ENCODE results near the gene ME3. TPM values are rescaled to one million over a fixed set of nuclear protein-coding genes. Genes with fewer than 3 reads are reported as not detected.

Gene ME3
- total RNA-seq, 1 experiment from 2014 or later = 0.30 TPM

DNA sequence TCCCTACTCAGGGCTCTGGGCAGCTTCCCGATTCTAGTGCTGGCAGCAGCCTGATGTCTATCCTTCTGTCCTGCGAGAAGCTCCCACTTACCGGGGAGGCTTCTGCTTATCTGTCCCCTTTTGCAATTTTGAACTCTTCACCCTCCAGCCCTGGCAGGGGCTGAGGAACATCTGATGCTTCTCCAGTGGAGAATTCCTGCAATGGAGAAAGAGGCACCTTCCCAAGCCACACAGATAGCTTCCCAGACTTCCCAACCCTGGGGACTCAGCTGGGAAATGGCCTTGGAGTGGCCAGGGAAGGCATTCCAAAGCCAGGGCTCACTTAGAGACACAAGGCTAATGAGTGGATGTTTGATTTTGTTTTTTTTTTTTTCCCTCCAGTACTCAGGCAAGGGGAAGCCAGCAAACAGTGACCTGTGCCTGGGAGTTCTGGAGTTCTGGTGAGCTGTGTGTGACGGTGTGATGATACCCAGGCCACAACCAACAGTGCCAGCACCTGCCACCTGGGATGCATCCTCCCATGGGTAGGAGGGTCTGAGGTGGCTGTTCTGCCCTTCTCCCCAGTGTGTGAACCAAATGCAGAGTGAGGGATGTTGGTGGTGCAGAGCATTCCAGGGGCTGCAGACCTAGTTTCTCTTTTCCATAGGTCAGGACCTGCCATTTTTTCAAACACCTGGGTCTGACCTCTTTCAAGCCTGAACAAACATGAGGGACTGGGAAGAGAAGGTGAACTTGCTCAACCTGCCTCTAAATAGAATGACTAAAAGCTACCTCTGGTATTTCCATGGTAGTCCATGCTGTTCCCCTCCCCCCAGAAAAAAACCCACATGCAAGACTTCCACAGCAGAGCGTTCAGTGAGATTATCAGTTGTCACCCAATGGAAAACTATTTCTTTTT, 202.7 kb downstream of the ME3 start (continued):
- TF ChIP-seq EZH2phosphoT487 (IDR thresholded peaks at IDR 0.05; ENCODE audit: borderline replicate concordance) (no peak), RAD21 (IDR thresholded peaks at IDR 0.05; ENCODE audit: low read depth) (no peak)

DNA sequence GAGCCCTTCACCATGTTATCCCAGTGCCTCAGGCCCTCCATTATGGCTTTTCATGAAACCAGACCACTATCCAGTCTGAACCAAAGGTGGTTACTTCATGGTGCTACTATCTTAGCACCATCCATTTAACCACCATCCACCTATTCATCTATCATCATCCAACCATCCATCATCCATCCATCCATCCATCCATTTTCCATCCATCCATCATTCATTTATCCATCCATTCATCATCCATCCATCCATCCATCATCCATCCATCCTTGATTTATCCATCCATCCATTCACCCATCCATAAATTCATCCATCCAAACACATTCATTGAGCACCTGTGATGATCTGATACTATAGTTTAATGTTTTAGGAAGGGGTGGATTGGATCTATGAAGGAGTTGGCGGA, 204.2 kb downstream of the ME3 start:
- intact Hi-C loops (cut with micrococcal nuclease) = no loop called here
- BruUV-seq (replicated peaks) = no TSS peak
- Histone ChIP-seq H3K27ac (ENCODE audit: low read depth, low read length) (no peak overlapping the region), H3K4me3 (replicated peaks in 1 of 2; ENCODE audit: low read depth in 1 of 2, low read length in 2 of 2) (no peak overlapping the region), H3K9me3 (ENCODE audit: control insufficient read depth in 1 of 2, insufficient read depth in 1 of 2, low read depth in 1 of 2, low read length in 2 of 2) (no peaks in the 10 kb centered on the region), H3K27me3 (ENCODE audit: insufficient read depth, low read length) (no peaks in the 10 kb centered on the region), H4K20me1 (ENCODE audit: insufficient read depth) (no peaks in the 10 kb centered on the region), H3K4me1 (ENCODE audit: control insufficient read depth in 1 of 2, insufficient read depth in 2 of 2, low read length in 2 of 2) (no peaks in the 10 kb centered on the region), H3K9ac (ENCODE audit: low read length) (no peak overlapping the region), H3K4me2 (ENCODE audit: low read length) (no peak overlapping the region), H3K9me2 (ENCODE audit: insufficient read depth) (no peaks in the 10 kb centered on the region), H3K36me3 (ENCODE audit: control insufficient read depth in 1 of 2, insufficient read depth in 2 of 2, low read length in 2 of 2) (no peaks in the 10 kb centered on the region), H3K79me2 (ENCODE audit: insufficient read depth, low read length) (no peaks in the 10 kb centered on the region), H2AFZ (ENCODE audit: low read depth, low read length, poor library complexity, severe bottlenecking) (no peak overlapping the region)
- RAD21 ChIA-PET (ENCODE audit: low non-redundant PET in 1 of 2, low total read pairs in 2 of 2, uncharacterized antibody in 2 of 2, unreplicated experiment in 2 of 2) = no interaction called here
- DNase-seq (ENCODE audit: low read depth, low spot score) (no peak), ATAC-seq (no peak)
- TF ChIP-seq JUND (IDR thresholded peaks at IDR 0.05) = no peak
- no peak for TF ChIP-seq CEBPB (IDR thresholded peaks at IDR 0.05; ENCODE audit: low read depth)
- POLR2A ChIA-PET = no interaction called here
- CTCF ChIA-PET = interaction anchor here (0.9 to 1.1 kb wide), 2 partner anchors 11 to 13 kb away, joined by 4 to 5 read pairs; no protein-coding TSS in a partner anchor

GRCh38 chr11:86464509-86465221, 207.8 kb downstream of the ME3 start:
- CTCF ChIA-PET = no interaction called here
- Histone ChIP-seq H3K4me3 (replicated peaks in 1 of 2; ENCODE audit: low read depth in 1 of 2, low read length in 2 of 2) (no peak overlapping the region), H3K4me2 (ENCODE audit: low read length) (no peak overlapping the region), H3K9me2 (ENCODE audit: insufficient read depth) (no peaks in the 10 kb centered on the region), H3K36me3 (ENCODE audit: control insufficient read depth in 1 of 2, insufficient read depth in 2 of 2, low read length in 2 of 2) (no peaks in the 10 kb centered on the region), H3K79me2 (ENCODE audit: insufficient read depth, low read length) (no peaks in the 10 kb centered on the region), H3K9me3 (ENCODE audit: control insufficient read depth in 1 of 2, insufficient read depth in 1 of 2, low read depth in 1 of 2, low read length in 2 of 2) (no peaks in the 10 kb centered on the region), H4K20me1 (ENCODE audit: insufficient read depth) (no peaks in the 10 kb centered on the region), H2AFZ (ENCODE audit: low read depth, low read length, poor library complexity, severe bottlenecking) (no peak overlapping the region), H3K27ac (ENCODE audit: low read depth, low read length) (no peak overlapping the region), H3K27me3 (ENCODE audit: insufficient read depth, low read length) (no peaks in the 10 kb centered on the region), H3K4me1 (ENCODE audit: control insufficient read depth in 1 of 2, insufficient read depth in 2 of 2, low read length in 2 of 2) (peaks cover 10% of the 10 kb centered on the region in 2 experiments), H3K9ac (ENCODE audit: low read length) (no peak overlapping the region)
- TF ChIP-seq, protein P1, sequence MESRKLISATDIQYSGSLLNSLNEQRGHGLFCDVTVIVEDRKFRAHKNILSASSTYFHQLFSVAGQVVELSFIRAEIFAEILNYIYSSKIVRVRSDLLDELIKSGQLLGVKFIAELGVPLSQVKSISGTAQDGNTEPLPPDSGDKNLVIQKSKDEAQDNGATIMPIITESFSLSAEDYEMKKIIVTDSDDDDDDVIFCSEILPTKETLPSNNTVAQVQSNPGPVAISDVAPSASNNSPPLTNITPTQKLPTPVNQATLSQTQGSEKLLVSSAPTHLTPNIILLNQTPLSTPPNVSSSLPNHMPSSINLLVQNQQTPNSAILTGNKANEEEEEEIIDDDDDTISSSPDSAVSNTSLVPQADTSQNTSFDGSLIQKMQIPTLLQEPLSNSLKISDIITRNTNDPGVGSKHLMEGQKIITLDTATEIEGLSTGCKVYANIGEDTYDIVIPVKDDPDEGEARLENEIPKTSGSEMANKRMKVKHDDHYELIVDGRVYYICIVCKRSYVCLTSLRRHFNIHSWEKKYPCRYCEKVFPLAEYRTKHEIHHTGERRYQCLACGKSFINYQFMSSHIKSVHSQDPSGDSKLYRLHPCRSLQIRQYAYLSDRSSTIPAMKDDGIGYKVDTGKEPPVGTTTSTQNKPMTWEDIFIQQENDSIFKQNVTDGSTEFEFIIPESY (IDR thresholded peaks at IDR 0.05; ENCODE audit: extremely low read depth, insufficient replicate concordance, low read length) = no peak
- TF ChIP-seq, protein P2, sequence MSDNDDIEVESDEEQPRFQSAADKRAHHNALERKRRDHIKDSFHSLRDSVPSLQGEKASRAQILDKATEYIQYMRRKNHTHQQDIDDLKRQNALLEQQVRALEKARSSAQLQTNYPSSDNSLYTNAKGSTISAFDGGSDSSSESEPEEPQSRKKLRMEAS (IDR thresholded peaks at IDR 0.05) = no peak
- TF ChIP-seq EZH2phosphoT487 (IDR thresholded peaks at IDR 0.05; ENCODE audit: borderline replicate concordance) (no peak), JUND (IDR thresholded peaks at IDR 0.05) (no peak), SIN3A (IDR thresholded peaks at IDR 0.05; ENCODE audit: low read depth) (no peak), YY1 (IDR thresholded peaks at IDR 0.05; ENCODE audit: extremely low read depth, insufficient replicate concordance, low read depth, low read length) (no peak), ELF1 (IDR thresholded peaks at IDR 0.05; ENCODE audit: borderline replicate concordance, low read depth) (no peak), POLR2A (IDR thresholded peaks at IDR 0.05; ENCODE audit: borderline replicate concordance, extremely low read depth, insufficient read depth, insufficient read length) (no peak)
- intact Hi-C loops (cut with micrococcal nuclease) = no loop called here
- no peak for DNase-seq (ENCODE audit: low read depth, low spot score)
- no peak for ATAC-seq
- POLR2A ChIA-PET = no interaction called here
- RAD21 ChIA-PET (ENCODE audit: low non-redundant PET in 1 of 2, low total read pairs in 2 of 2, uncharacterized antibody in 2 of 2, unreplicated experiment in 2 of 2) = no interaction called here
- no TSS peak for BruUV-seq (replicated peaks)

Data from HCT116 (cell line).